ENCODE data around the gene CHN2. TPM values are rescaled to one million over a fixed set of nuclear protein-coding genes. Genes with fewer than 3 reads are reported as not detected.

Gene CHN2
- polyA plus RNA-seq, 1 of the 3 experiments (the other 2 are of a cell fraction) = 0.02 TPM

GRCh38 chr7:29420011-29420410, 225.4 kb downstream of the CHN2 start:
- no peak overlapping the region for H3K9ac ChIP-seq
- no peak overlapping the region for H3K4me2 ChIP-seq
- H3K36me3 ChIP-seq (replicated peaks in 1 of 2; ENCODE audit: control insufficient read depth in 1 of 2, insufficient read depth in 2 of 2, low read length in 1 of 2) = no peaks in the 10 kb centered on the region
- H3K27ac ChIP-seq (ENCODE audit: low read depth in 2 of 2, low read length in 1 of 2) = no peak overlapping the region
- ChIA-PET CTCF (interaction anchor here (3.1 to 6.7 kb wide), 2 partner anchors 11 to 498 kb away, joined by 28 to 67 read pairs; no protein-coding TSS in a partner anchor), POLR2A (no interaction called here)
- no peaks in the 10 kb centered on the region for H3F3A ChIP-seq (replicated peaks; ENCODE audit: insufficient read depth)
- no peaks in the 10 kb centered on the region for H4K20me1 ChIP-seq (ENCODE audit: insufficient read depth)
- H3K9me3 ChIP-seq = no peaks in the 10 kb centered on the region
- H3K27me3 ChIP-seq (ENCODE audit: insufficient read depth) = peaks cover 4% of the 10 kb centered on the region; the same call in 1 of the 2 replicates
- H2AFZ ChIP-seq (ENCODE audit: low read depth) = no peak overlapping the region
- H3K79me2 ChIP-seq (ENCODE audit: insufficient read depth) = no peaks in the 10 kb centered on the region
- DNase-seq = no peak
- H3K9me2 ChIP-seq = no peaks in the 10 kb centered on the region
- no peak for TF ChIP-seq FOXM1 (IDR thresholded peaks at IDR 0.05; ENCODE audit: low read depth)
- no peak for TF ChIP-seq GATA2 (CRISPR knock-in tag; IDR thresholded peaks at IDR 0.05)
- no peak for TF ChIP-seq USF2 (IDR thresholded peaks at IDR 0.05; ENCODE audit: borderline replicate concordance, low read depth, low read length)
- no peak for TF ChIP-seq ELF1 (IDR thresholded peaks at IDR 0.05)
- no peak for TF ChIP-seq ZBTB33 (IDR thresholded peaks at IDR 0.05; ENCODE audit: borderline replicate concordance, low read depth)
- no peak for TF ChIP-seq GABPA (IDR thresholded peaks at IDR 0.05; ENCODE audit: low read depth)
- no peak for TF ChIP-seq RAD21 (IDR thresholded peaks at IDR 0.05; ENCODE audit: low read length)
- H3K4me1 ChIP-seq (ENCODE audit: control insufficient read depth in 1 of 2, insufficient read depth in 2 of 2, low read depth in 1 of 2, low read length in 1 of 2) = no peaks in the 10 kb centered on the region
- no peak overlapping the region for H3K4me3 ChIP-seq (ENCODE audit: low read depth in 2 of 2, low read length in 1 of 2)

- Histone ChIP-seq H3K4me2 (no peak overlapping the region), H4K20me1 (ENCODE audit: insufficient read depth) (no peaks in the 10 kb centered on the region), H3K27me3 (ENCODE audit: insufficient read depth) (peaks cover 4% of the 10 kb centered on the region; the same call in 1 of the 2 replicates), H3K9me2 (no peaks in the 10 kb centered on the region), H3K9me3 (no peaks in the 10 kb centered on the region), H3K4me3 (ENCODE audit: low read depth in 2 of 2, low read length in 1 of 2) (no peak overlapping the region), H3K4me1 (ENCODE audit: control insufficient read depth in 1 of 2, insufficient read depth in 2 of 2, low read depth in 1 of 2, low read length in 1 of 2) (no peaks in the 10 kb centered on the region), H3K79me2 (ENCODE audit: insufficient read depth) (no peaks in the 10 kb centered on the region), H3K9ac (no peak overlapping the region), H3F3A (replicated peaks; ENCODE audit: insufficient read depth) (no peaks in the 10 kb centered on the region), H3K27ac (ENCODE audit: low read depth in 2 of 2, low read length in 1 of 2) (no peak overlapping the region), H3K36me3 (replicated peaks in 1 of 2; ENCODE audit: control insufficient read depth in 1 of 2, insufficient read depth in 2 of 2, low read length in 1 of 2) (no peaks in the 10 kb centered on the region), H2AFZ (ENCODE audit: low read depth) (no peak overlapping the region)
- 56% methylated on average over 12 of the region's 12 CpGs for WGBS (ENCODE audit: low lambda C conversion rate)
- ChIA-PET CTCF (interaction anchor here (0.9 to 3.5 kb wide), 8 partner anchors 11 to 499 kb away, joined by 3 to 16 read pairs (median 6); no protein-coding TSS in a partner anchor), POLR2A (no interaction called here)
- DNase-seq = no peak
- no peak for TF ChIP-seq SMC3 (IDR thresholded peaks at IDR 0.05; ENCODE audit: low read depth, low read length)
- no peak for TF ChIP-seq RFX5 (IDR thresholded peaks at IDR 0.05; ENCODE audit: low read length)
- TF ChIP-seq RXRA (IDR thresholded peaks at IDR 0.05; ENCODE audit: borderline replicate concordance, low read depth) = no peak
- TF ChIP-seq CHD2 (IDR thresholded peaks at IDR 0.05; ENCODE audit: low read length, partially characterized antibody) = no peak
- no peak for TF ChIP-seq POLR2AphosphoS5 (IDR thresholded peaks at IDR 0.05; ENCODE audit: low read depth, low read length)
- TF ChIP-seq JUND (IDR thresholded peaks at IDR 0.05) = no peak
- TF ChIP-seq IRF3 (IDR thresholded peaks at IDR 0.05; ENCODE audit: low read depth, low read length) = no peak
- no peak for TF ChIP-seq MXI1 (IDR thresholded peaks at IDR 0.05; ENCODE audit: low read depth, low read length)
- no peak for TF ChIP-seq FOXM1 (IDR thresholded peaks at IDR 0.05; ENCODE audit: low read depth)
- TF ChIP-seq CTCF (IDR thresholded peaks at IDR 0.05) = no peak
- no peak for TF ChIP-seq TCF12 (IDR thresholded peaks at IDR 0.05)
- no peak for TF ChIP-seq GATA2 (CRISPR knock-in tag; IDR thresholded peaks at IDR 0.05)
Observed at GRCh38 chr7:29421010-29421956, 226.7 kb downstream of the CHN2 start.
